IMR-90 (cell line): ENCODE measurements around the gene PKHD1. TPM values are rescaled to one million over a fixed set of nuclear protein-coding genes. Genes with fewer than 3 reads are reported as not detected.

ENCODE experiments used
- ATAC-seq: fragments of 200-7000 bp; cut with Tn5 transposase; 2 replicates; pipeline ENCODE4 v1.9.1; 2020; ENCODE audit warnings: low read depth, mild to moderate bottlenecking, moderate library complexity
- BruUV-seq: library from RNA; stranded (reverse); fragments of 400-500 nt; replicated peaks from 2 replicates; lab custom pipeline; 2021; lab: Mats Ljungman, UMichigan
- CTCF ChIA-PET: fragments of 300-600 bp; formaldehyde crosslinking; extraction: SDS; loops from one replicate; lab custom pipeline; 2021; ENCODE audit warnings: antibody characterized with exemption; lab: Yijun Ruan, JAX
- POLR2A ChIA-PET: fragments of 300-600 bp; sonication (Branson Sonifier 250); formaldehyde crosslinking; loops from one replicate; lab custom pipeline; 2022; ENCODE audit warnings: antibody characterized with exemption; ENCODE audit not compliant: unreplicated experiment; lab: Charles Lee
- DNase-seq: peaks from one replicate; pipeline ENCODE4 v3.0.0; 2013
- H2AFZ ChIP-seq: replicated peaks from 2 replicates; pipeline ENCODE3; 2013; ENCODE audit warnings: low read length, mild to moderate bottlenecking; ENCODE audit not compliant: poor library complexity
- H2AK5ac ChIP-seq: 2 replicates; pipeline ENCODE4 v1.6.1; 2013; ENCODE audit warnings: low read depth, low read length, inconsistent platforms
- H2AK9ac ChIP-seq: replicated peaks from 2 replicates; pipeline ENCODE3; 2013; ENCODE audit warnings: mild to moderate bottlenecking, low read depth, low read length, moderate library complexity; ENCODE audit not compliant: poor library complexity
- H2BK120ac ChIP-seq: 2 replicates; pipeline ENCODE4 v1.6.1; 2013; ENCODE audit warnings: low read depth, low read length, inconsistent platforms
- H2BK15ac ChIP-seq: 3 replicates; pipeline ENCODE4 v1.6.1; 2013; ENCODE audit warnings: low read depth, low read length, inconsistent platforms
- H2BK20ac ChIP-seq: 2 replicates; pipeline ENCODE4 v1.6.1; 2013; ENCODE audit warnings: low read depth, mild to moderate bottlenecking, inconsistent platforms, low read length, moderate library complexity
- H2BK5ac ChIP-seq: 2 replicates; pipeline ENCODE4 v1.6.1; 2013; ENCODE audit warnings: mild to moderate bottlenecking, low read depth, low read length, inconsistent platforms; ENCODE audit not compliant: poor library complexity, severe bottlenecking
- H3K14ac ChIP-seq: replicated peaks from 2 replicates; pipeline ENCODE4 v1.6.1; 2013; ENCODE audit warnings: low read depth, low read length, inconsistent platforms
- H3K18ac ChIP-seq: 2 replicates; pipeline ENCODE4 v1.6.1; 2013; ENCODE audit warnings: low read depth, low read length, control low read depth
- H3K23ac ChIP-seq: 2 replicates; pipeline ENCODE4 v1.6.1; 2013; ENCODE audit warnings: low read depth, low read length, inconsistent platforms
- H3K27ac ChIP-seq: 2 replicates; pipeline ENCODE4 v1.5.1; 2013; ENCODE audit warnings: mild to moderate bottlenecking, control low read depth, low read length; ENCODE audit not compliant: insufficient read depth
- H3K27me3 ChIP-seq: 2 replicates; pipeline ENCODE4 v1.6.1; 2013; ENCODE audit warnings: low read length; ENCODE audit not compliant: control insufficient read depth, insufficient read depth
- H3K36me3 ChIP-seq: 2 replicates; pipeline ENCODE4 v1.6.1; 2013; ENCODE audit warnings: low read length, mixed read lengths; ENCODE audit not compliant: control insufficient read depth, insufficient read depth
- H3K4ac ChIP-seq: 2 replicates; pipeline ENCODE4 v1.6.1; 2013; ENCODE audit warnings: low read depth, low read length, inconsistent platforms
- H3K4me1 ChIP-seq: 2 replicates; pipeline ENCODE4 v1.6.1; 2013; ENCODE audit warnings: low read length, mixed read lengths; ENCODE audit not compliant: control insufficient read depth, insufficient read depth
- H3K4me2 ChIP-seq: 2 replicates; pipeline ENCODE4 v1.6.1; 2013; ENCODE audit warnings: low read depth, mild to moderate bottlenecking, control low read depth, low read length, moderate library complexity
- H3K4me3 ChIP-seq: 2 replicates; pipeline ENCODE4 v1.5.1; 2013; ENCODE audit warnings: low read depth, mild to moderate bottlenecking, control low read depth, low read length, moderate library complexity; ENCODE audit not compliant: insufficient read depth
- H3K56ac ChIP-seq: 2 replicates; pipeline ENCODE4 v1.6.1; 2013; ENCODE audit warnings: low read length, inconsistent platforms; ENCODE audit not compliant: insufficient read depth; ENCODE audit errors: extremely low read depth
- H3K79me1 ChIP-seq, 2 experiments: 2 replicates each; pipeline ENCODE4 v1.6.1; 2013; ENCODE audit warnings: low read length in 2 of 2, inconsistent platforms in 1 of 2, low read depth in 1 of 2
- H3K9ac ChIP-seq: 2 replicates; pipeline ENCODE4 v1.6.1; 2013; ENCODE audit warnings: low read depth, low read length, control low read depth
- H3K9me1 ChIP-seq: 2 replicates; pipeline ENCODE4 v1.6.1; 2013; ENCODE audit warnings: low read length, inconsistent platforms; ENCODE audit not compliant: insufficient read depth
- H3K9me3 ChIP-seq: 2 replicates; pipeline ENCODE4 v1.6.1; 2013; ENCODE audit warnings: low read length; ENCODE audit not compliant: control insufficient read depth, insufficient read depth
- H4K20me1 ChIP-seq: 2 replicates; pipeline ENCODE4 v1.6.1; 2013; ENCODE audit warnings: low read length, inconsistent platforms; ENCODE audit not compliant: insufficient read depth
- H4K5ac ChIP-seq: 2 replicates; pipeline ENCODE4 v1.6.1; 2013; ENCODE audit warnings: mild to moderate bottlenecking, low read depth, low read length, control low read depth
- H4K8ac ChIP-seq, 2 experiments: 2 replicates each; pipeline ENCODE4 v1.6.1; 2013; ENCODE audit warnings: low read depth in 2 of 2, low read length in 2 of 2, control low read depth in 1 of 2, inconsistent platforms in 1 of 2
- H4K91ac ChIP-seq: 2 replicates; pipeline ENCODE4 v1.6.1; 2013; ENCODE audit warnings: low read depth, low read length, inconsistent platforms; ENCODE audit not compliant: insufficient read depth
- BHLHE40 ChIP-seq: fragments of 150-350 bp; IDR thresholded peaks from 2 replicates; pipeline ENCODE4 v1.6.1; 2016; ENCODE audit warnings: mild to moderate bottlenecking, low read depth, low read length
- CHD1 ChIP-seq: IDR thresholded peaks from 2 replicates; pipeline ENCODE4 v1.6.1; 2012; ENCODE audit warnings: low read depth, low read length, improper control_type of control experiment
- MAFK ChIP-seq: IDR thresholded peaks from 2 replicates; pipeline ENCODE4 v1.6.1; 2012; ENCODE audit warnings: low read depth, low read length, improper control_type of control experiment
- MAZ ChIP-seq: IDR thresholded peaks from 2 replicates; pipeline ENCODE4 v1.6.1; 2012; ENCODE audit warnings: low read depth, mild to moderate bottlenecking, low read length, improper control_type of control experiment, moderate library complexity, borderline replicate concordance
- MXI1 ChIP-seq: IDR thresholded peaks from 2 replicates; pipeline ENCODE4 v1.6.1; 2012; ENCODE audit warnings: low read depth, mild to moderate bottlenecking, low read length, moderate library complexity, borderline replicate concordance
- NFE2L2 ChIP-seq: fragments of 150-350 bp; IDR thresholded peaks from 2 replicates; pipeline ENCODE4 v1.6.1; 2016; ENCODE audit warnings: low read depth, mild to moderate bottlenecking, low read length
- POLR2A ChIP-seq: IDR thresholded peaks from 2 replicates; pipeline ENCODE4 v1.6.1; 2012; ENCODE audit warnings: mild to moderate bottlenecking, low read depth, low read length
- RAD21 ChIP-seq: IDR thresholded peaks from 2 replicates; pipeline ENCODE4 v1.6.1; 2012; ENCODE audit warnings: low read length, improper control_type of control experiment
- RCOR1 ChIP-seq: IDR thresholded peaks from 2 replicates; pipeline ENCODE4 v1.6.1; 2012; ENCODE audit warnings: mild to moderate bottlenecking, low read length, improper control_type of control experiment; ENCODE audit not compliant: insufficient replicate concordance
- WGBS, 2 experiments: methylation state at CpG; one replicate each; pipeline versions ENCODE4 v1.1.5 to v1.1.7; 2013; ENCODE audit warnings: missing lambda C conversion rate in 2 of 2; ENCODE audit not compliant: insufficient read length in 1 of 2; ENCODE audit errors: extremely low coverage in 2 of 2; 5-methylcytosine and 5-hydroxymethylcytosine counted together
- dilution Hi-C: fragments of 300-500 bp; cut with HindIII; formaldehyde crosslinking; loops from one replicate; pipeline ENCODE4 v1.14.3; 2018; ENCODE audit warnings: low sequenced_read_pairs; ENCODE audit not compliant: unreplicated experiment
- in situ Hi-C: fragments of 300-500 bp; cut with MboI; formaldehyde crosslinking; loops from 3 replicates; pipeline ENCODE4 v1.14.3; 2019; ENCODE audit warnings: low sequenced_read_pairs, inconsistent platforms, mixed read lengths
- intact Hi-C: fragments of 100-400 bp; cut with micrococcal nuclease; formaldehyde crosslinking; loops from 2 replicates; pipeline ENCODE4 v1.10.0; 2022
- polyA plus RNA-seq, 3 experiments: library from polyadenylated mRNA; depleted of rRNA; stranded (reverse); fragments of >200 nt; gene quantifications; 2 replicates each; pipeline ENCODE4 v1.2.3, GENCODE V29; 2012; ENCODE audit warnings: low replicate concordance in 1 of 3
- total RNA-seq: library from RNA; depleted of rRNA; stranded (reverse); fragments of >200 nt; gene quantifications from 2 replicates; pipeline ENCODE4 v1.2.3, GENCODE V29; 2012
- TF ChIP-seq, protein P1 (sequence below): fragments of 150-350 bp; IDR thresholded peaks from 2 replicates; pipeline ENCODE4 v1.6.1; 2017; ENCODE audit warnings: mild to moderate bottlenecking, antibody characterized with exemption, low read length, low read depth
- TF ChIP-seq, protein P2 (sequence below): conservative IDR thresholded peaks from 2 replicates; pipeline ENCODE4 v1.5.1; 2012; ENCODE audit warnings: mild to moderate bottlenecking, low read depth, low read length, improper control_type of control experiment

Gene PKHD1
- total and polyA plus RNA-seq, 2 of the 4 experiments (the other 2 are of a cell fraction): not detected

DNA sequence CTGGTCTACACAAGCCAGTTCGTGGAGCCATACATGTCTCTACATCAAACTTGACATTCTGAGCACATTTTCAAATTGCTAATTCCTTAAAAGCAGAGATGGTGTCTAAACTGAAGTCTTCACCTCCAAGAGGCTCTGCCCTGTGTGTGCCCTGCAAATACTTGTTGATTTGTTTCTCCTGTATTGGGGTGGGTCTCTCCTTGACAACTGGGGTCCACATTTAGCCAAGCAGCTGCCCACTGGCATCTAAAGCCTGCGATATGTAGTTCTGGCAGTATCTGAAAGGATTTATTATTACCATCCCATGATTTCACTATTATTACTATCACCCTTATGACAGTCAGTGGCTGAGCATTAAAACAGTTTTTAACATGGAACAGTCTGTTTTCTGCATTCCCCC, 45.9 kb upstream of the PKHD1 start:
- no peak overlapping the region for H2BK20ac ChIP-seq
- ChIA-PET POLR2A (no interaction called here), CTCF (no interaction called here)
- H3K9ac ChIP-seq: no peak overlapping the region
- BruUV-seq: no TSS peak
- no peak overlapping the region for H2AFZ ChIP-seq
- no peak overlapping the region for H3K27ac ChIP-seq
- intact Hi-C loops (no loop called here), dilution Hi-C loops (no loop called here), in situ Hi-C loops (no loop called here)
- no peak overlapping the region for H3K23ac ChIP-seq
- H3K4me2 ChIP-seq: no peak overlapping the region
- no peak overlapping the region for H4K91ac ChIP-seq
- DNase-seq: no peak
- H3K18ac ChIP-seq: no peak overlapping the region
- no peak for ATAC-seq
- TF ChIP-seq RCOR1 (no peak), RAD21 (no peak), MXI1 (no peak), POLR2A (no peak), MAFK (no peak), NFE2L2 (no peak), BHLHE40 (no peak), CHD1 (no peak), MAZ (no peak)
- TF ChIP-seq, protein P1, sequence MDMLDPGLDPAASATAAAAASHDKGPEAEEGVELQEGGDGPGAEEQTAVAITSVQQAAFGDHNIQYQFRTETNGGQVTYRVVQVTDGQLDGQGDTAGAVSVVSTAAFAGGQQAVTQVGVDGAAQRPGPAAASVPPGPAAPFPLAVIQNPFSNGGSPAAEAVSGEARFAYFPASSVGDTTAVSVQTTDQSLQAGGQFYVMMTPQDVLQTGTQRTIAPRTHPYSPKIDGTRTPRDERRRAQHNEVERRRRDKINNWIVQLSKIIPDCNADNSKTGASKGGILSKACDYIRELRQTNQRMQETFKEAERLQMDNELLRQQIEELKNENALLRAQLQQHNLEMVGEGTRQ: no peak
- TF ChIP-seq, protein P2, sequence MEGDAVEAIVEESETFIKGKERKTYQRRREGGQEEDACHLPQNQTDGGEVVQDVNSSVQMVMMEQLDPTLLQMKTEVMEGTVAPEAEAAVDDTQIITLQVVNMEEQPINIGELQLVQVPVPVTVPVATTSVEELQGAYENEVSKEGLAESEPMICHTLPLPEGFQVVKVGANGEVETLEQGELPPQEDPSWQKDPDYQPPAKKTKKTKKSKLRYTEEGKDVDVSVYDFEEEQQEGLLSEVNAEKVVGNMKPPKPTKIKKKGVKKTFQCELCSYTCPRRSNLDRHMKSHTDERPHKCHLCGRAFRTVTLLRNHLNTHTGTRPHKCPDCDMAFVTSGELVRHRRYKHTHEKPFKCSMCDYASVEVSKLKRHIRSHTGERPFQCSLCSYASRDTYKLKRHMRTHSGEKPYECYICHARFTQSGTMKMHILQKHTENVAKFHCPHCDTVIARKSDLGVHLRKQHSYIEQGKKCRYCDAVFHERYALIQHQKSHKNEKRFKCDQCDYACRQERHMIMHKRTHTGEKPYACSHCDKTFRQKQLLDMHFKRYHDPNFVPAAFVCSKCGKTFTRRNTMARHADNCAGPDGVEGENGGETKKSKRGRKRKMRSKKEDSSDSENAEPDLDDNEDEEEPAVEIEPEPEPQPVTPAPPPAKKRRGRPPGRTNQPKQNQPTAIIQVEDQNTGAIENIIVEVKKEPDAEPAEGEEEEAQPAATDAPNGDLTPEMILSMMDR: no peak
- H2BK5ac ChIP-seq: no peak overlapping the region
- WGBS, 2 experiments: no CpG with 5 or more reads among the region's 2 CpGs
- no peaks in the 10 kb centered on the region for H3K9me1 ChIP-seq
- no peaks in the 10 kb centered on the region for H3K36me3 ChIP-seq
- H2AK5ac ChIP-seq: no peak overlapping the region
- no peak overlapping the region for H2BK15ac ChIP-seq
- H3K56ac ChIP-seq: no peak overlapping the region
- no peak overlapping the region for H2AK9ac ChIP-seq
- H4K8ac ChIP-seq: no peak overlapping the region
- no peak overlapping the region for H3K4me3 ChIP-seq
- no peak overlapping the region for H3K14ac ChIP-seq
- peaks cover 5% of the 10 kb centered on the region; the same call in 1 of the 2 replicates for H3K27me3 ChIP-seq
- H3K9me3 ChIP-seq: no peaks in the 10 kb centered on the region
- H4K20me1 ChIP-seq: no peaks in the 10 kb centered on the region
- H2BK120ac ChIP-seq: no peak overlapping the region
- H3K4ac ChIP-seq: no peak overlapping the region
- H4K5ac ChIP-seq: no peak overlapping the region
- no peaks in the 10 kb centered on the region for H3K79me1 ChIP-seq
- no peaks in the 10 kb centered on the region for H3K4me1 ChIP-seq
